ENCODE measurements around the gene ERCC6L2. TPM values are rescaled to one million over a fixed set of nuclear protein-coding genes. Genes with fewer than 3 reads are reported as not detected.

The ERCC6L2 gene
- total RNA-seq, 2 donors from 2014 or later = 38.6 to 43.4 TPM

DNA sequence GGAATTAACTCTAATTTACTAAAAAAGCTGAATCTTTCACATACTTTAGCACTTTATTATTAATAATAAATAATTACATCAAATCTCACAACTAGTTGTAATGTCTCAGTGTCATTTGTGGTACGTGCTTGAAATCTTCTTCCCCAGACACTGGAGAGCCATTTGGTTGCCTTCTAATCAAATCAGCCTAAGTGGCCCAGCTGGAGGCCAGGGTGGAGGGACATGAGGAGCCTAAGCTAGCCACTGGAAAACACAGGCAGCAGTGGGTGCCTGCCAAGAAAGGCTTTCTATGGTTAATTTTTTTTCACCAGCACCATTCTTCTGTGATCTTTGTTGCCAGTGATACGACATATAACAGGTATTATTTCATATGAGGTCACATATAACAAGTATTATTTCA, 117.0 kb downstream of the ERCC6L2 start:
- no peaks in the 10 kb centered on the region for H3K9me3 ChIP-seq
- no peak overlapping the region for H3K27ac ChIP-seq
- no peak for DNase-seq (ENCODE audit: low spot score)
- no peaks in the 10 kb centered on the region for H3K4me1 ChIP-seq
- TF ChIP-seq CTCF (IDR thresholded peaks at IDR 0.05) = no peak
- H3K36me3 ChIP-seq = no peaks in the 10 kb centered on the region
- no peaks in the 10 kb centered on the region for H3K27me3 ChIP-seq
- no peak overlapping the region for H3K4me3 ChIP-seq

GRCh38 chr9:95993337-95993736, 117.8 kb downstream of the ERCC6L2 start:
- no peak overlapping the region for H3K27ac ChIP-seq
- no peak for TF ChIP-seq CTCF (IDR thresholded peaks at IDR 0.05)
- DNase-seq (ENCODE audit: low spot score) = no peak
- H3K36me3 ChIP-seq = no peaks in the 10 kb centered on the region
- H3K27me3 ChIP-seq = no peaks in the 10 kb centered on the region
- no peak overlapping the region for H3K4me3 ChIP-seq
- no peaks in the 10 kb centered on the region for H3K9me3 ChIP-seq
- no peaks in the 10 kb centered on the region for H3K4me1 ChIP-seq

- TF ChIP-seq CTCF (IDR thresholded peaks at IDR 0.05) = no peak
- Histone ChIP-seq H3K9me3 (no peaks in the 10 kb centered on the region), H3K4me3 (no peak overlapping the region), H3K4me1 (no peaks in the 10 kb centered on the region), H3K27me3 (no peaks in the 10 kb centered on the region), H3K36me3 (peaks cover under 1% of the 10 kb centered on the region), H3K27ac (no peak overlapping the region)
- no peak for DNase-seq (ENCODE audit: low spot score)
Observed at GRCh38 chr9:95999390-95999789, 123.9 kb downstream of the ERCC6L2 start.

GRCh38 chr9:96004379-96004778, 128.9 kb downstream of the ERCC6L2 start:
- TF ChIP-seq CTCF (IDR thresholded peaks at IDR 0.05) = no peak
- Histone ChIP-seq H3K9me3 (no peaks in the 10 kb centered on the region), H3K27ac (no peak overlapping the region), H3K4me3 (no peak overlapping the region), H3K27me3 (no peaks in the 10 kb centered on the region), H3K4me1 (peaks cover 0 to 10% of the 10 kb centered on the region in 2 donors), H3K36me3 (peaks cover 28% of the 10 kb centered on the region)
- DNase-seq (ENCODE audit: low spot score) = no peak

DNA sequence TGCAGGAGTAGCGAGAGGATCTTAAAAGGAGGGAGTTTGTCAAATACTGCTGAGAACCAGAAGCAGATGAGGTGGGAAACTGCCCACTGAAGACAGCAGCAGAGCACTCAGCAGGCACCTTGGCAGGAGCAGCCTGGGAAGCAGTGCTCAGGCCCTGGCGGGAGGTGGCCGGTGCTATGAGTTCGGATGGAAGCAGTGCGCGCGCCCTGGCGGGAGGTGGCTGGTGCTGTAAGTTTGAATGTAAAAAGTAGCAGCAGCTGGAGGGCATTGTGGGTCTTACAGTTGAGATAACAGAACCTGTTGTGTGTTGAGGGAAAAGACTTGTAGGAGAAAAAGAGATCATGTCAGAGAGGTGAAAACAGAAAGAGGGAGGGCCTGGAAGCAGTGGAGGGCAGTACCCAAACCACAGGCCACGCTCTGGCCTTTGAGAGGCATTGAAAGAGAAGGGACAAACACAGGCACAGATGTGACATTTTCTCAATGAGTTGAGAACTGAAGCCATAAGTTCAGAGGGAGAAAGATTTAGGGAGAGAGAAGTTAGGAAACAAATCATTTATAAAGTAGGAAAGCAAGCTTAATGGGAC, 130.9 kb downstream of the ERCC6L2 start:
- no peak overlapping the region for H3K27ac ChIP-seq
- DNase-seq (ENCODE audit: low spot score) = no peak
- TF ChIP-seq CTCF (IDR thresholded peaks at IDR 0.05) = no peak
- H3K4me3 ChIP-seq = no peak overlapping the region
- no peaks in the 10 kb centered on the region for H3K9me3 ChIP-seq
- H3K4me1 ChIP-seq = peaks cover 0 to 16% of the 10 kb centered on the region in 2 donors
- no peaks in the 10 kb centered on the region for H3K27me3 ChIP-seq
- peaks cover 28% of the 10 kb centered on the region for H3K36me3 ChIP-seq

DNA sequence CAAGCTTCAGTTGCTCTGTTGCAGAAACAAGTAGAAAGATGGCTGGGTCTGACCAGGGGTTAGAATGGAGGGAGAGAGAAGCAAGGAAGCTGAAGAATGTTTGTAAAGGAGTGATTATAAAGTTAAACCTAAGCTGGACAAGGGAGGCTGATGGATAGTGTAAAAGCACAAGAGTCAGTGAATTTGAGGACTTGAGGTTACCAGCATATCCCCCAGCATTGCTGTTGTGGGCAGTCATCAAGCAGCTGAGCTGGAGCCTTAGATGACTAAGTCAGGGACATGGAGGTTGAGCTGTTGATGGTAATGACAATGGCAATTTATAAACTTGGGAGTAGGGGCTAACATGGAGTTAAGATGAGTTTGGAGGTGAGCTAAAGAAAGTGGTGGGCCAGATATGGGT, 131.5 kb downstream of the ERCC6L2 start:
- H3K36me3 ChIP-seq = peaks cover 28% of the 10 kb centered on the region
- TF ChIP-seq CTCF (IDR thresholded peaks at IDR 0.05) = no peak
- no peak for DNase-seq (ENCODE audit: low spot score)
- H3K27ac ChIP-seq = no peak overlapping the region
- H3K9me3 ChIP-seq = no peaks in the 10 kb centered on the region
- H3K27me3 ChIP-seq = no peaks in the 10 kb centered on the region
- peaks cover 0 to 16% of the 10 kb centered on the region in 2 donors for H3K4me1 ChIP-seq
- no peak overlapping the region for H3K4me3 ChIP-seq

Data from right atrium auricular region (tissue), 2 donors.